Measurements from ENCODE around the gene ROR1.

Gene ROR1

GRCh38 chr1:63984930-63985290, 211.1 kb downstream of the ROR1 start:
- Histone ChIP-seq H3K27ac (ENCODE audit: low read depth, low read length, severe bottlenecking) (peak overlapping the region; percentile 52), H3K36me3 (ENCODE audit: control insufficient read depth, insufficient read depth, low read length) (no peaks in the 10 kb centered on the region), H3K4me1 (ENCODE audit: control insufficient read depth, insufficient read depth, low read length, poor library complexity, severe bottlenecking) (peaks cover 34% of the 10 kb centered on the region), H3K4me3 (ENCODE audit: extremely low read depth, insufficient read depth, low read length, poor library complexity, severe bottlenecking) (no peak overlapping the region), H3K9me3 (ENCODE audit: control insufficient read depth, low read length) (no peaks in the 10 kb centered on the region)
- 53 to 63% methylated on average over 2 to 3 of the region's 5 CpGs for WGBS, 2 experiments (ENCODE audit: insufficient coverage in 2 of 2)

- H3K27ac ChIP-seq (ENCODE audit: low read depth, low read length, severe bottlenecking): no peak overlapping the region
These were observed 213.3 kb downstream of the ROR1 start for GRCh38 chr1:63987014-63987627.

DNA sequence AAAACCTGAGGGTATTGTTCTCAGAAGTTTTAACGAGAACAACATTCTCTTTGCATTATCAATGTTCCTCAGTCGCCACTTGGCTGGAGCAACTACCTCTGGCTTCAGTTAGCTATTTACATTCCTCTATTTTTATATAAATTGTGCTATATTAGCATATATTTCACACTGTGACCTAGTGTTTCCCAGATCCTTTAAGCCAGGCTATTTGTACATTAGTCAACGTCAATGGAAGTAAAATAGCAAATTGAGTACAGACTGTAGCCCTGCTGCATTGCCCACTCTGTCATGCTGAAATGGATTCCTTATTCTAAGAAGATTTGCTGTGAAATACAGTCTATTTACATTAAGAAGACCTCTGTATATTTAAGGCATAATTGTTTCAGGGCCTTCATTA, 213.8 kb downstream of the ROR1 start:
- WGBS, 2 experiments (ENCODE audit: insufficient coverage in 2 of 2): 86 to 92% methylated on average over 1 to 2 of the region's 3 CpGs
- Histone ChIP-seq H3K4me3 (ENCODE audit: extremely low read depth, insufficient read depth, low read length, poor library complexity, severe bottlenecking) (no peak overlapping the region), H3K27ac (ENCODE audit: low read depth, low read length, severe bottlenecking) (no peak overlapping the region), H3K9me3 (ENCODE audit: control insufficient read depth, low read length) (no peaks in the 10 kb centered on the region), H3K4me1 (ENCODE audit: control insufficient read depth, insufficient read depth, low read length, poor library complexity, severe bottlenecking) (peaks cover 34% of the 10 kb centered on the region), H3K36me3 (ENCODE audit: control insufficient read depth, insufficient read depth, low read length) (no peaks in the 10 kb centered on the region)

More at GRCh38 chr1:63987014-63987627, 213.3 kb downstream of the ROR1 start:
- H3K36me3 ChIP-seq (ENCODE audit: control insufficient read depth, insufficient read depth, low read length): no peaks in the 10 kb centered on the region
- 88% methylated on average over 2 of the region's 2 CpGs; no CpG with 5 or more reads in 1 of the 2 experiments for WGBS, 2 experiments (ENCODE audit: insufficient coverage in 2 of 2)
- H3K4me3 ChIP-seq (ENCODE audit: extremely low read depth, insufficient read depth, low read length, poor library complexity, severe bottlenecking): no peak overlapping the region
- peaks cover 34% of the 10 kb centered on the region for H3K4me1 ChIP-seq (ENCODE audit: control insufficient read depth, insufficient read depth, low read length, poor library complexity, severe bottlenecking)
- H3K9me3 ChIP-seq (ENCODE audit: control insufficient read depth, low read length): no peaks in the 10 kb centered on the region

- Histone ChIP-seq H3K9me3 (ENCODE audit: control insufficient read depth, low read length) (no peaks in the 10 kb centered on the region), H3K27ac (ENCODE audit: low read depth, low read length, severe bottlenecking) (no peak overlapping the region), H3K4me3 (ENCODE audit: extremely low read depth, insufficient read depth, low read length, poor library complexity, severe bottlenecking) (no peak overlapping the region), H3K4me1 (ENCODE audit: control insufficient read depth, insufficient read depth, low read length, poor library complexity, severe bottlenecking) (peaks cover 25% of the 10 kb centered on the region), H3K36me3 (ENCODE audit: control insufficient read depth, insufficient read depth, low read length) (no peaks in the 10 kb centered on the region)
- WGBS, 2 experiments (ENCODE audit: insufficient coverage in 2 of 2): 100% methylated on average over 1 of the region's 2 CpGs; no CpG with 5 or more reads in 1 of the 2 experiments
These were observed 215.1 kb downstream of the ROR1 start for GRCh38 chr1:63988941-63989340.

- Histone ChIP-seq H3K27ac (ENCODE audit: low read depth, low read length, severe bottlenecking) (no peak overlapping the region), H3K9me3 (ENCODE audit: control insufficient read depth, low read length) (no peaks in the 10 kb centered on the region), H3K36me3 (ENCODE audit: control insufficient read depth, insufficient read depth, low read length) (no peaks in the 10 kb centered on the region), H3K4me1 (ENCODE audit: control insufficient read depth, insufficient read depth, low read length, poor library complexity, severe bottlenecking) (peaks cover 7% of the 10 kb centered on the region), H3K4me3 (ENCODE audit: extremely low read depth, insufficient read depth, low read length, poor library complexity, severe bottlenecking) (no peak overlapping the region)
- no CpG with 5 or more reads among the region's 2 CpGs for WGBS, 2 experiments (ENCODE audit: insufficient coverage in 2 of 2)
These were observed 217.9 kb downstream of the ROR1 start for GRCh38 chr1:63991685-63992084.

GRCh38 chr1:64000021-64000420, 226.2 kb downstream of the ROR1 start:
- H3K4me1 ChIP-seq (ENCODE audit: control insufficient read depth, insufficient read depth, low read length, poor library complexity, severe bottlenecking): peaks cover 8% of the 10 kb centered on the region
- WGBS, 2 experiments (ENCODE audit: insufficient coverage in 2 of 2): 62% methylated on average over 1 of the region's 3 CpGs; no CpG with 5 or more reads in 1 of the 2 experiments
- no peaks in the 10 kb centered on the region for H3K36me3 ChIP-seq (ENCODE audit: control insufficient read depth, insufficient read depth, low read length)
- H3K4me3 ChIP-seq (ENCODE audit: extremely low read depth, insufficient read depth, low read length, poor library complexity, severe bottlenecking): no peak overlapping the region
- no peaks in the 10 kb centered on the region for H3K9me3 ChIP-seq (ENCODE audit: control insufficient read depth, low read length)
- no peak overlapping the region for H3K27ac ChIP-seq (ENCODE audit: low read depth, low read length, severe bottlenecking)

GRCh38 chr1:64001038-64001437, 227.2 kb downstream of the ROR1 start:
- Histone ChIP-seq H3K4me1 (ENCODE audit: control insufficient read depth, insufficient read depth, low read length, poor library complexity, severe bottlenecking) (peaks cover 12% of the 10 kb centered on the region), H3K27ac (ENCODE audit: low read depth, low read length, severe bottlenecking) (no peak overlapping the region), H3K4me3 (ENCODE audit: extremely low read depth, insufficient read depth, low read length, poor library complexity, severe bottlenecking) (no peak overlapping the region), H3K9me3 (ENCODE audit: control insufficient read depth, low read length) (no peaks in the 10 kb centered on the region), H3K36me3 (ENCODE audit: control insufficient read depth, insufficient read depth, low read length) (no peaks in the 10 kb centered on the region)
- 100% methylated on average over 1 of the region's 2 CpGs; no CpG with 5 or more reads in 1 of the 2 experiments for WGBS, 2 experiments (ENCODE audit: insufficient coverage in 2 of 2)

DNA sequence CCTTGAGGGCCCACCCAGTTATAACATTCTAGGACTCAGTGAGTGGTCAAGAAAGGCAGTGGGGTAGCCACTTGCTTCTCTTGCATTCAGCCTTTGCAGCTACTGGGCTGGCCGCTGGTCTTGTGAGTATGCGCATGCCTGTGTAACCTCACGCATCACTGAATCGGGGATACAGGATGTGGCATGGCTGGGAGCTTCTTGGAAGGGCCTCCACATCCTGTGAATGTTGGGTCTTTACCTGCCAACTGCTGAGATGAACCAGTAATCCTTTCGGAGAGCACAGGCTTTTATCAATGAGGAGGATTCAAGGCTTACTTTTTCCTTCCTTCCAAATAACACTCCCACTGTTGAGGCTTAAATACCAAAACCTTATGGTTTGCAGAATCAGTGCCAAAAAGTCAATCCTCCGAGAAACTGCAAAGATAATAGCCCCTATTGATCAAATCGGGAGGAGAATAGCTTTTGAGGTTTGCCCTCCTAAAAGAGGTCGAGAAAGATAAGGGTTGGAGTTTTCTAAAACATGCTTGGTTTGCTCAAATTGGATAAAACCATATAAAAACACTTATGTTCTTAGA, 230.7 kb downstream of the ROR1 start:
- H3K4me3 ChIP-seq (ENCODE audit: extremely low read depth, insufficient read depth, low read length, poor library complexity, severe bottlenecking): no peak overlapping the region
- WGBS, 2 experiments (ENCODE audit: insufficient coverage in 2 of 2): 70 to 76% methylated on average over 4 to 5 of the region's 8 CpGs
- H3K9me3 ChIP-seq (ENCODE audit: control insufficient read depth, low read length): no peaks in the 10 kb centered on the region
- peaks cover 25% of the 10 kb centered on the region for H3K4me1 ChIP-seq (ENCODE audit: control insufficient read depth, insufficient read depth, low read length, poor library complexity, severe bottlenecking)
- H3K27ac ChIP-seq (ENCODE audit: low read depth, low read length, severe bottlenecking): no peak overlapping the region
- no peaks in the 10 kb centered on the region for H3K36me3 ChIP-seq (ENCODE audit: control insufficient read depth, insufficient read depth, low read length)

- H3K27ac ChIP-seq (ENCODE audit: low read depth, low read length, severe bottlenecking): no peak overlapping the region
- peaks cover 22% of the 10 kb centered on the region for H3K4me1 ChIP-seq (ENCODE audit: control insufficient read depth, insufficient read depth, low read length, poor library complexity, severe bottlenecking)
- H3K9me3 ChIP-seq (ENCODE audit: control insufficient read depth, low read length): no peaks in the 10 kb centered on the region
- H3K36me3 ChIP-seq (ENCODE audit: control insufficient read depth, insufficient read depth, low read length): no peaks in the 10 kb centered on the region
- whole genome bisulfite sequencing, 2 experiments (ENCODE audit: insufficient coverage in 2 of 2): 90% methylated on average over 2 of the region's 3 CpGs; no CpG with 5 or more reads in 1 of the 2 experiments
- no peak overlapping the region for H3K4me3 ChIP-seq (ENCODE audit: extremely low read depth, insufficient read depth, low read length, poor library complexity, severe bottlenecking)
These were observed 232.0 kb downstream of the ROR1 start for GRCh38 chr1:64005801-64006200.

DNA sequence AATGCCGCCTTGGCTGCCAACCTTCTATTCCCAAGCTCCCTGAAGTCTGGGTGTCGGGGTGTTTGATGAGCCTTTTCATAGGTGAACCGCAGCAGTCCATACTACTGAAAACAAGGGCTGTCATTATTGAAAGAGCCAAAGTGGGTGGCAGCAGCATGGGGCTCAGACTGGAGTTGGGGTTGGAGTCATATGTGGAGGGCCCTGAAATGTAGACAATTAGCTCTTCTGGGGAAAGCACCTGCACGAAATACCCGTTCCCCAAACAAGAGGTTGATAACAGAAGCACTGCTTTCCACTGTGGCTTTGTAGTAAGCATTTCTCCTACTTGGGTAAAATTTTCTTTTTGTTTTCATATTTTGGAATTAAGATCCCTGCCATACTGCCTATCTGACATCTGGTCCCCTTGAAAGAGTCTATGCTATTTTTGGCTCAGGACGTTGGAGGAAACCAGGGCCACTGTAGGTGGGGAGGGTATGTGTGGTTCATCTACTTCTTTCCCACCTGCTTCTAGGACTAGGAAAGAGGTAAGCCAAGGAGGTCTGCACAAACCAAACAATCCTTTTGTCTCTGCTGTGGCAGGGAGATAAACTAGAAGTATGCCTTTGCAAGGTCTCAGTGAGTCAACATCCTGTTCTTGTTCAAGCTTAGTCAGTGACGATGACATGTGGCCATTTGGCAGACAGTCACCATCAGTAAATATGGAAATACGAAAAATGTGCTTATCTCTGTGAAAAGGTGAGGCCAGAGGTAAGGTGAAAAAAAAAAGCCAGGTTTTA, 232.6 kb downstream of the ROR1 start:
- WGBS, 2 experiments (ENCODE audit: insufficient coverage in 2 of 2): 79 to 82% methylated on average over 5 to 6 of the region's 8 CpGs
- H3K36me3 ChIP-seq (ENCODE audit: control insufficient read depth, insufficient read depth, low read length): peaks cover 2% of the 10 kb centered on the region
- H3K4me1 ChIP-seq (ENCODE audit: control insufficient read depth, insufficient read depth, low read length, poor library complexity, severe bottlenecking): peaks cover 22% of the 10 kb centered on the region
- H3K9me3 ChIP-seq (ENCODE audit: control insufficient read depth, low read length): no peaks in the 10 kb centered on the region
- H3K4me3 ChIP-seq (ENCODE audit: extremely low read depth, insufficient read depth, low read length, poor library complexity, severe bottlenecking): no peak overlapping the region
- H3K27ac ChIP-seq (ENCODE audit: low read depth, low read length, severe bottlenecking): peak overlapping the region; percentile 30

Data from mesodermal cell (in vitro differentiated cells).